ENCODE results near the gene OR52I2. TPM values are rescaled to one million over a fixed set of nuclear protein-coding genes. Genes with fewer than 3 reads are reported as not detected.

OR52I2 gene
- total RNA-seq, 4 donors from 2014 or later: not detected

GRCh38 chr11:4611986-4612385 lies 30.4 kb downstream of the OR52I2 start:
- Histone ChIP-seq H3K9me3 (no peaks in the 10 kb centered on the region), H3K27me3 (peaks cover 4% of the 10 kb centered on the region), H3K4me3 (no peak overlapping the region), H3K4me1 (peaks cover 0 to 9% (median 3%) of the 10 kb centered on the region in 3 donors), H3K27ac (no peak overlapping the region), H3K36me3 (no peaks in the 10 kb centered on the region)
- 71 to 100% methylated on average over 1 of the region's 2 CpGs for WGBS, 2 donors (ENCODE audit: low coverage in 1 of 2)
- no peak for TF ChIP-seq POLR2AphosphoS5 (IDR thresholded peaks at IDR 0.05)
- no peak for ATAC-seq

- H3K4me3 ChIP-seq: no peak overlapping the region
- H3K9me3 ChIP-seq: no peaks in the 10 kb centered on the region
- no peaks in the 10 kb centered on the region for H3K4me1 ChIP-seq
- no peaks in the 10 kb centered on the region for H3K36me3 ChIP-seq
- H3K27ac ChIP-seq: no peak overlapping the region
- no peak for ATAC-seq
- H3K27me3 ChIP-seq: peaks cover 10% of the 10 kb centered on the region
- TF ChIP-seq CTCF (IDR thresholded peaks at IDR 0.05) (no peak), EP300 (IDR thresholded peaks at IDR 0.05) (no peak), POLR2AphosphoS5 (IDR thresholded peaks at IDR 0.05) (no peak), POLR2A (IDR thresholded peaks at IDR 0.05) (no peak)
These were observed 34.4 kb downstream of the OR52I2 start for GRCh38 chr11:4615856-4616444.

- no peak for ATAC-seq
These were observed 38.0 kb downstream of the OR52I2 start for GRCh38 chr11:4619514-4619913.

GRCh38 chr11:4626207-4627099 lies 44.9 kb downstream of the OR52I2 start:
- 35 to 60% methylated on average over 11 to 14 of the region's 15 CpGs for WGBS, 2 donors (ENCODE audit: low coverage in 1 of 2)
- Histone ChIP-seq H3K36me3 (no peaks in the 10 kb centered on the region), H3K27me3 (peaks cover 12% of the 10 kb centered on the region), H3K27ac (no peak overlapping the region), H3K9me3 (peaks cover 0 to 18% (median 0%) of the 10 kb centered on the region in 3 donors), H3K4me3 (no peak overlapping the region), H3K4me1 (no peaks in the 10 kb centered on the region)
- ATAC-seq: no peak
- TF ChIP-seq POLR2AphosphoS5 (IDR thresholded peaks at IDR 0.05) (no peak), CTCF (IDR thresholded peaks at IDR 0.05) (peak; percentile 34 to 66 (median 53))

More at GRCh38 chr11:4619514-4619913, 38.0 kb downstream of the OR52I2 start:
- H3K27me3 ChIP-seq: peaks cover 10% of the 10 kb centered on the region
- H3K9me3 ChIP-seq: no peaks in the 10 kb centered on the region
- 82 to 83% methylated on average over 6 to 9 of the region's 9 CpGs for WGBS, 2 donors (ENCODE audit: low coverage in 1 of 2)
- H3K4me1 ChIP-seq: no peaks in the 10 kb centered on the region
- no peaks in the 10 kb centered on the region for H3K36me3 ChIP-seq
- H3K27ac ChIP-seq: no peak overlapping the region
- no peak overlapping the region for H3K4me3 ChIP-seq
- TF ChIP-seq CTCF (IDR thresholded peaks at IDR 0.05) (no peak), POLR2A (IDR thresholded peaks at IDR 0.05) (no peak), POLR2AphosphoS5 (IDR thresholded peaks at IDR 0.05) (no peak), EP300 (IDR thresholded peaks at IDR 0.05) (no peak)

- Histone ChIP-seq H3K36me3 (no peaks in the 10 kb centered on the region), H3K4me1 (peaks cover 0 to 8% (median 0%) of the 10 kb centered on the region in 3 donors), H3K4me3 (no peak overlapping the region), H3K27ac (no peak overlapping the region), H3K9me3 (no peaks in the 10 kb centered on the region), H3K27me3 (no peaks in the 10 kb centered on the region)
- ATAC-seq: no peak
- WGBS, 2 donors (ENCODE audit: low coverage in 1 of 2): 64 to 76% methylated on average over 1 to 2 of the region's 2 CpGs
- no peak for TF ChIP-seq CTCF (IDR thresholded peaks at IDR 0.05)
- TF ChIP-seq POLR2AphosphoS5 (IDR thresholded peaks at IDR 0.05): no peak
- no peak for TF ChIP-seq EP300 (IDR thresholded peaks at IDR 0.05)
- no peak for TF ChIP-seq POLR2A (IDR thresholded peaks at IDR 0.05)
These were observed 54.6 kb downstream of the OR52I2 start for GRCh38 chr11:4636136-4636535.
